ENCODE data around the gene PTPRN. TPM values are rescaled to one million over a fixed set of nuclear protein-coding genes. Genes with fewer than 3 reads are reported as not detected.
A peak's percentile ranks its signal among the peaks of the same experiment; 100 is the strongest.

Gene PTPRN
- 0.58 TPM for total RNA-seq

GRCh38 chr2:219309278-219309677 is at the start of gene PTPRN:
Gene PTPRN, minus strand, starts transcription at chr2:219309401. Its CDS starts 69 bp downstream, at chr2:219309332.
- intact Hi-C loops (cut with DNase I) = loop anchor here (10.0 kb wide), 1 partner anchor 76 kb away; the partner anchor contains the start of gene DNPEP
- ATAC-seq = no peak

GRCh38 chr2:219358170-219359075 is 49.2 kb upstream of the PTPRN start:
- intact Hi-C loops (cut with DNase I) = no loop called here
- ATAC-seq = peak; percentile 28
- no peak for DNase-seq (ENCODE audit: low spot score)

More at GRCh38 chr2:219309278-219309677, at the start of gene PTPRN:
- no peak for DNase-seq (ENCODE audit: low spot score)

- no peak for DNase-seq (ENCODE audit: low spot score)
- intact Hi-C loops (cut with DNase I) = no loop called here
- no peak for ATAC-seq
These were observed 47.6 kb upstream of the PTPRN start for GRCh38 chr2:219356834-219357233.

GRCh38 chr2:219354582-219354981 is 45.4 kb upstream of the PTPRN start:
- DNase-seq (ENCODE audit: low spot score) (no peak), ATAC-seq (no peak)

GRCh38 chr2:219353129-219353528 is 43.9 kb upstream of the PTPRN start:
- no peak for DNase-seq (ENCODE audit: low spot score)
- intact Hi-C loops (cut with DNase I) = no loop called here
- ATAC-seq = no peak

More at GRCh38 chr2:219354582-219354981, 45.4 kb upstream of the PTPRN start:
- intact Hi-C loops (cut with DNase I) = no loop called here

- DNase-seq (ENCODE audit: low spot score) = peak; percentile 74
- peak; percentile 24 for ATAC-seq
- intact Hi-C loops (cut with DNase I) = no loop called here
These were observed 43.3 kb upstream of the PTPRN start for GRCh38 chr2:219352448-219353023.

GRCh38 chr2:219350710-219351221 is 41.6 kb upstream of the PTPRN start:
- no peak for DNase-seq (ENCODE audit: low spot score)
- ATAC-seq = no peak
- intact Hi-C loops (cut with DNase I) = no loop called here

GRCh38 chr2:219350215-219350614 is 41.0 kb upstream of the PTPRN start:
- DNase-seq (ENCODE audit: low spot score) (no peak), ATAC-seq (no peak)
- intact Hi-C loops (cut with DNase I) = no loop called here

- intact Hi-C loops (cut with DNase I) = no loop called here
- DNase-seq (ENCODE audit: low spot score) (peak; percentile 82), ATAC-seq (peak; percentile 76)
These were observed 35.7 kb upstream of the PTPRN start for GRCh38 chr2:219344751-219345430.

GRCh38 chr2:219335373-219335786 is 26.2 kb upstream of the PTPRN start:
- intact Hi-C loops (cut with DNase I) = no loop called here
- DNase-seq (ENCODE audit: low spot score) (no peak), ATAC-seq (no peak)

GRCh38 chr2:219334076-219334475 is 24.9 kb upstream of the PTPRN start:
- ATAC-seq (no peak), DNase-seq (ENCODE audit: low spot score) (no peak)
- intact Hi-C loops (cut with DNase I) = no loop called here

GRCh38 chr2:219332542-219332941 is 23.3 kb upstream of the PTPRN start, which contains the start of gene RESP18:
Gene RESP18, minus strand, starts transcription at chr2:219332744.
- no peak for DNase-seq (ENCODE audit: low spot score)
- intact Hi-C loops (cut with DNase I) = no loop called here

GRCh38 chr2:219331560-219332213 is 22.5 kb upstream of the PTPRN start:
- DNase-seq (ENCODE audit: low spot score) (no peak), ATAC-seq (peak; percentile 70)
- intact Hi-C loops (cut with DNase I) = no loop called here

More at GRCh38 chr2:219332542-219332941, 23.3 kb upstream of the PTPRN start, which contains the start of gene RESP18:
- ATAC-seq = no peak

GRCh38 chr2:219327719-219328118 is 18.5 kb upstream of the PTPRN start:
- ATAC-seq (no peak), DNase-seq (ENCODE audit: low spot score) (no peak)
- intact Hi-C loops (cut with DNase I) = no loop called here

- ATAC-seq = no peak
- intact Hi-C loops (cut with DNase I) = no loop called here
- no peak for DNase-seq (ENCODE audit: low spot score)
These were observed 16.6 kb upstream of the PTPRN start for GRCh38 chr2:219325657-219326315.

GRCh38 chr2:219325136-219325535 is 15.9 kb upstream of the PTPRN start:
- intact Hi-C loops (cut with DNase I) = no loop called here
- no peak for ATAC-seq
- no peak for DNase-seq (ENCODE audit: low spot score)

- DNase-seq (ENCODE audit: low spot score) = no peak
- intact Hi-C loops (cut with DNase I) = no loop called here
- ATAC-seq = no peak
These were observed 14.2 kb upstream of the PTPRN start for GRCh38 chr2:219323434-219323833.

GRCh38 chr2:219314804-219315468 is 5.7 kb upstream of the PTPRN start:
- intact Hi-C loops (cut with DNase I) = no loop called here
- no peak for ATAC-seq

More at GRCh38 chr2:219314804-219315468, 5.7 kb upstream of the PTPRN start:
- DNase-seq (ENCODE audit: low spot score) = no peak
